ENCODE data around the gene AMN.
"Not testable (repeated sequence)": the region's sequence is repeated elsewhere in the genome, so short reads cannot be mapped to it uniquely, and the experiment has no call there.

The AMN gene

DNA sequence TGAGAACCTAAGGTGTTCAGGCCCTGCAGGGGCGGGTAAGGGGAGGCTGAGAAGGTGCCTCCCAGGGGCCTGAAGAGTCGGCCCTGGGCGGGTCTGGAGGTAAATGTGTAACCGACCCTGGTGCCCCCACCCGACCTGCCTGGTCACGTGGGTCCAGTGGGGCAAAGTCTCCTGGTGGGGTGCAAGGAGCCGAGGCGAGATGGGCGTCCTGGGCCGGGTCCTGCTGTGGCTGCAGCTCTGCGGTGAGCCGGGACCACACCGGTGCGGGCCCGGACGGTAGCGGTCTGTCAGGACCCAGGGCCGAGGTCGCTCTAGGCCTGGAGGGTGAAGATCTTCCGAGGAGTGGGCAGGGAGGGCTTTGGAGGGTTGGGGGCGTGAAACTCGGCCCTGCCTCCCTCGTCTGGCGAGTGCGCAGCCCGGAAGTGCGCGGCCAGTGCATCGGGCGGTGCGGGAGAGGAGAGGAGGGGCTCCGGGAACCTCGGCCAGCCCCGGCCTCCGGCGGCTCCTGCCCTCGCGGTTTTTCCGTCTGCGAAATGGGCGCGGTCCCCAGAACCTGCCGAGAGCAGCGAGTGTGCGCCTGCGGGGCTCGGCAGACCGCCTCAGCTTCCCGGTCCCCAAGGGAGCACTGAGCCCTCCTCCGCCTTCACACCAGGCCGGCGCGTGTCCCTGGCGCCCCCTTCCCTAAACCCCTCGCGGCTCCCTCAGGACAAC lies at the start of gene AMN:
Gene AMN (plus strand): TSS at position 174 of the 711 bp plus-strand sequence. CDS start 26 bp downstream, at position 200.
- DNase-seq: no peak

GRCh38 chr14:102873131-102873530 lies 49.3 kb upstream of the AMN start:
- no peak for DNase-seq

DNA sequence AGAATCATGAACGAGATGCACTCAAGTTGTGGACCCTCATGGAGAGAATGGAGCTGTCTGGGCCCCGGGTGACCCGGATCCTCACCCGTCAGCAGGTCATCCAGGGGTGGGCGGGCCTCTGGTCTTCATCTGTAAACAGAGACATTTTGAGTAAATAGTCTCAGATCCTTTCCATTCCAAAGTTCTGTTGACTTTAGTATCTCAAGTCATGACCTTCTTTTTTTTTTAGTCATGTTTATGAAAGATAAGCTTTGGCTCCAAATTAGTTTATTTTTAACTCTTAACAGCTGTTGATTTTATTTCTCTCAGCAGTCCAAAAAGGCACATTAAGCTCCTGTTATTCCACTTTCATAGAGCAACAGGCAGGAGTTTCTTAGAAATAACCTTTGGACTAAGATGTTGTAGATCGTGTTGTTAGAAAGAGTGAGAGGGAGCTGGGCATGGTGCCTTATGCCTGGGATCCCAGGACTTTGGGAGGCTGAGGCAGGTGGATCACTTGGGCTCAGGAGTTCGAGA lies 48.9 kb upstream of the AMN start:
- DNase-seq: no peak

DNA sequence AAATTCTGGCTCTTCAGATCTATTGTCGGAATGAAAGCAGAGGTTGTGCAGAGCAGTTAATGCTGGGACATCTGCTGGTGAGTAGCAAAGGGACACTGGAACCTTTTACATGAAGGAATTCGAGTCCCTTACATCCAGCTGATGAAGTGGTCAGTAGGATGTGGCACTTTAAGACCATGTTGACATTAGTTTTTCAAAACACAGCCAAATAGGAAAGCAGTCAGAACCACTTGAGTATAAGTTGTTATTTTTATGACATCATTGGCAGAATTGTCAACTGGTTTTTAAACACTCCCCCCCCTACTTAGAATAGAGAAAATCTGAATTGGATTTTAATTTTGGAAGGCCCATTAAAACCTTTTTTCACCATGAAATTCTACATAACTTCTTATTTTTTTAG lies 46.8 kb upstream of the AMN start:
- no peak for DNase-seq

DNA sequence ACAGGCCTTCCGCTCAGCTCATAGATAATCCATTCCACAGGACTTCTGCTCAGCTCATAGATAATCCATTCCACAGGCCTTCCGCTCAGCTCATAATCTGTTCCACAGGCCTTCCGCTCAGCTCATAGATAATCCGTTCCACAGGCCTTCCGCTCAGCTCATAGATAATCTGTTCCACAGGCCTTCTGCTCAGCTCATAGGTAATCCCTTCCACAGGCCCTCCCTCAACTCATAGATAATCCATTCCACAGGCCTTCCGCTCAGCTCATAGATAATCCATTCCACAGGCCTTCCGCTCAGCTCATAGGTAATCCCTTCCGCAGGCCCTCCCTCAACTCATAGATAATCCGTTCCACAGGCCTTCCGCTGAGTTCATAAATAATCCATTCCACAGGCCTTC lies 45.0 kb upstream of the AMN start:
- DNase-seq: not testable (repeated sequence)

DNA sequence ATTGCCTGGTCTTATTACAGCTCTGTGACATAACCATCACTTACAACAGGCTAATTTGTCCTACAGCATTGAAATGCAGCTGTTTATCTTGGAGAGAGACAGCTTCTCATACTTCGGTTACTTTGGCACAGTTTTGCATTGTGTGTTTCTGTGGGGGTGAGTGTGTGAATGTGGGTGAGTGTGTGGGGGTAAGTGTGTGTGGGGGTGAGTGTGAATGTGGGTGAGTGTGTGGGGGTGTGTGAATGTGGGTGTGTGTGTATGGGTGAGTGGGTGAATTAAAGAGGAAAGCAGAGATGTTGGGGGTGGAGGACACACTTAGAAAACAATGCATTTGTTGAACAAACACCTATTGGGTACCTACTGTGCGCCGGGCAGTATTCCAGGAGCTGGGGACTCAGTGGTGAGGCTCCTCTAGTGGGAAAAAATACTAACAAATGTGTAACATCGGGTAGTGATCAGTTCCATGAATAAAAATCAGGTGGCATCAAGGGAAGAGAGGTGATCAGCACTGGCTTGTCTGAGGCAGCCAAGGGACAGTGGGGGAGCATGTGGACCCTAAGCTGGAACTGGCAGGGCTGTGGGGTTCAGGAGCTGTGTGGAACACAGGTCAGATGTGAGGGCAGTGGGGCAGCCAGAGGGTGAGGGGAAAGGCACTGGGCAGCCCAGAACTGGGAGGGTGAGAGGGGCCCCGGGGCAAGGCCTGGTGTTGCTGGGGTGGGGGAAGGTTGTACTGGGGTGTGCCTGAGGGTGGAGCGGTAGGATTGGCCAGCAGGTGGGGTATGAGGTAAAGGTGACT lies 44.1 kb upstream of the AMN start:
- DNase-seq: no peak

GRCh38 chr14:102878970-102879460 lies 43.4 kb upstream of the AMN start:
- no peak for DNase-seq

DNA sequence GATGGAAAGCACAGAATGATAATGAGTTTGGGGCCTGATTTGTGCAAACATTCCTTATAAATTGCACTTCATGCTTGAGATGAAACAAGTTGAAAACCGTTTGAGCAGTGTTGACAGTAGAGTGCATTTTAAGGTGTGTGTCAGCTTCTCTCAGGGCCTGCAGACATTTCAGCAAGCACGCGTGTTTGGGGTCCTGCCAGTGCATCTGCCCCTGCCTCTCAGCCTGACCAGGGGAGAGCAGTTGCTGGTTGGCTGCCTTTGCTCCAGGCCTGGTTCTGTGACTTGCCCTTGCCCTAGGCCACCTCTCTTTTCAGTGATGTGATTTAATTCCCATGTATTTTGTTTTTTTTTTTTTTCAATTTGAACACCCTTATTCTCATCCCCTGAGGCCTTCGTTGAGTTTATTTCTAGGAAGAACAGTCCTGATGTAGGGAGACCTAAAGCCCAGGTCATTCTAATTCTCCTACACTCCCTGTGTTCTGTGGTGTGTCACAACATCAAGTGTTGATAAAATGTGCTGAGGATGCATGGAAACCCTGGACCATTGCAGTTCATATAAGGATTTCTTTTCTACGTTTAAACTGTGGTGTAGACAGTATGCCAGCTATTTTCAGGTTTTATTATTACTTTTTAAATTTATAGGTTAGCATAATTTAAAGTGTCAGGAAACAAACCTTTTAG lies 40.1 kb upstream of the AMN start:
- DNase-seq: no peak

DNA sequence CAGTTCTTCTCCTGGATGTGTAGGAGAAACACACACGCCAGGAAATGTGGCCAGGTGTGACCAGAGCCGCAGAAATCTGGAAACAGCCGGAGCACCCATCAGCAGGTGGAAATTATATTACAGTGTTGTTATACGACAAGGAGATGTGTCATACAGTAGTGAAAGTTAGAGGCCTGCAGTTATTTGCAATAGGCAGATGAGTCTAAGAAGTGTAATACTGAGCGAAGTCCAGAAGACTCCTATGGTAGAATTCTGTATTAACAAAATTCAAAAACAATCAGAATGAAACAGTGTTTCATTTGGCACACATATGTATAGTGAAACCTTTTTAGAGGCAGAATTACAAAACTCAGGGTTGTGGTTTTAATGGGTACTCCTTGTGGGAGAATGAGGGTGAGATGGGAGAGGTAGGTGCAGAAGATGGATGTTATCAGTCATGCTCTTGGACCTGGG lies 39.3 kb upstream of the AMN start:
- DNase-seq: peak; percentile 32 to 46

DNA sequence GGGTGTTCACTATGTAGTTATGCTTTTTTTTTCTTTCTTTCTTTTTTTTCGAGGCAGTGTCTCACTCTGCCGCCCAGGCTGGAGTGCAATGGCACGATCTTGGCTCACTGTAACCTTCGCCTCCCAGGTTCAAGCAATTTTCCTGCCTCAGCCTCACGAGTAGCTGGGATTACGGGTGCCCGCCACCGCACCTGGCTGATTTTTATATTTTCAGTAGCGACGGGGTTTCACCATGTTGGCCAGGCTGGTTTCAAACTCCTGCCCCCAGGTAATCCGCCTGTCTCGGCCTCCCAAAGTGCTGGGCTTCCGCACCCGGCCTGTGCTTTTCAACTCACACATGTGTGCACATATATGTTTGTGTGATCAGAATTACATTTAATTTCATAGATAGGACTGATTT lies 38.9 kb upstream of the AMN start:
- DNase-seq: peak in 1 of 2 experiments; percentile 14

GRCh38 chr14:102885737-102886447 lies 36.6 kb upstream of the AMN start:
- no peak for DNase-seq

DNA sequence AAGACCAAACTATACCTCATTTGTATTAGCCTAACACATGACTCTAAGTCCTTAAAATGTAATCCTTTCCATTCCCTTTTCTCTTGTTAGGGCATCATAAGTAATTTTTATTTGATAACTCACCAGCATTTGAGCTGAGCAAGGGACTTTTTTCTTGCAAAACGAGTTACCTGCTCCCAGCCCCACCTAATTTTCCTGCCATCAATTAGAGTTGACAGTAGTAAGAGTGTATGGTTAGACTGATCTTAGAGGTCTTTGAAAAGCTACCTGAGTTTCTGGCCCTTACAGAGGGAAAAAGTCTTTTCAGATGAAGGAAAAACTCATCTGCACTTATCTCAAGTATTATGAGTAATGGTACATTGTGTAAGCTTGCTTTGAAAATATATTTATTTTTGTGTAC lies 33.7 kb upstream of the AMN start:
- no peak for DNase-seq

- DNase-seq: no peak
These were observed 32.8 kb upstream of the AMN start for GRCh38 chr14:102889615-102890014.

GRCh38 chr14:102891111-102891510 lies 31.4 kb upstream of the AMN start:
- no peak for DNase-seq

- DNase-seq: no peak
These were observed 30.9 kb upstream of the AMN start for GRCh38 chr14:102891556-102891955.

- DNase-seq: no peak
These were observed 29.8 kb upstream of the AMN start for GRCh38 chr14:102892651-102893050.

GRCh38 chr14:102893452-102893851 lies 29.0 kb upstream of the AMN start:
- DNase-seq: no peak

DNA sequence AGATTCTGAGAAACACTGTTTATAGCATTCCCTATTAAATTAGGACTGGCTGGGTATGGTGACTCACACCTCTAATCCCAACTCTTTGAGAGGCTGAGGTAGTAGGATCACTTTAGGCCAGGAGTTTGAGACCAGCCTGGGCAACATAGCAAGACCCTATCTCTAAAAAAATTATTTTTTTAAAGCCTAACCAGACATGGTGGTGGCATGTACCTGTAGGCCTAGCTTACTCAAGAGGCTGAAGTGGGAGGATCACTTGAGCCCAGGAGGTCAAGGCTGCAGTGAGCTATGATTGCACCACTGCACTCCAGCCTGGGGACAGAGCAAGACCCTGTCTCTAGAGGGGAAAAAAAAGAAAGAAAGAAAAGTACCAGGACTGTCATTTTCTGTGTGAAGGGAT lies 25.7 kb upstream of the AMN start:
- DNase-seq: not testable (repeated sequence)

- no peak for DNase-seq
These were observed 25.0 kb upstream of the AMN start for GRCh38 chr14:102897299-102898027.

DNA sequence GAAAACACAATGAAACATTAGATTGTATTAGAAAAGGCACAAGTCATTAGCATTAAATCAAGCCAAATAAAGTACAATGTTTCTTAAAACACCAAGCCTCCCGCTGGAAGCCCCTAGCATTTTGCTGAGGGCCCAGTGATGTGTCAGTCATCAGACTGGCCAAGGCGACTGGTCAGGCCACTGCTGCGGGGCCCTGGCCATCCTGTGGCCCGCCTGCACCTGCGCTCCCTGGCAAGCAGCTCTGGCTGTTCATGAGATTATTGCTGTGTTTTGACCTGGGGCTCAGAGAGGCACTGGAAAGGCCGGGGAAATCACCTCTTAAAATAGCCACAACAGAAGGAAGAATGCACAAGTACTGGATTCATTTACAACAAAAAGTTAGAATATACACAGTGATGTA lies 24.2 kb upstream of the AMN start:
- DNase-seq: no peak

DNA sequence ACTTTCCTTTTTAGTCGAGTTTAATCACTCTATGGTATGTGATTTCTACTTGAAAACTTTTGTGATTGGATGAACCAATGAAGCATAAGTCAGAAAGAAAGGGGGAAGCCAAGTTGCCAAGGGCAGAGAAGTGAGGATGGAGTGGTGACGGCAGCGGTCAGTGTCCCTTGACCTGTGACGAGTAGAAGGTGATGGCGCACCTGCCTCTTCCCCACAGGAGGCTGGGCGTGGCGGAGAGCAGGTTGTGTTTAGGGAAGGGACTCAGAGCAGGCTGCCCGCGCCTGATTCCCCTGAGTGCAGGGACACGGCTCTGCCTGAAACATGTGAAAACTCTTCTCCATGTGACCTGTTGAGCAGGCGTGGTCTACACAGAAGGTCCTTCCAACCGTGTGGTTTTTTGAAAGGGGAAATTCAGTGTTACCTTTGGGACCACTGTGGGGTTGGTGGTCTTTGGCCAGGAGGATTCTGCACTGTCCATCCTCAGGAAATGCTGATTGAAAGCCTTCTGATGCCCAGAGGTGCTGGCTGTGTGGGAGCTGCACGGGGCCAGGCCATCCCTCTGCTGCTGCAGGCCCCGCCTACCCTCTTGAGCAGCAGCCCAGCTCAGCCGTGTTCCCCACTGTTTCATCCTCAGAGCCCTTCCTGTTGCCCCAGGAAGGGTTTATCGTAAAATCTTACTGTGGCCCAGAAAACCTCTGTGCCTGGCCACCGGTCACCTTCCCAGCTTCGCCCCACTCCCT lies 23.5 kb upstream of the AMN start:
- no peak for DNase-seq
